ENCODE measurements around the gene ZSWIM3.

DNA sequence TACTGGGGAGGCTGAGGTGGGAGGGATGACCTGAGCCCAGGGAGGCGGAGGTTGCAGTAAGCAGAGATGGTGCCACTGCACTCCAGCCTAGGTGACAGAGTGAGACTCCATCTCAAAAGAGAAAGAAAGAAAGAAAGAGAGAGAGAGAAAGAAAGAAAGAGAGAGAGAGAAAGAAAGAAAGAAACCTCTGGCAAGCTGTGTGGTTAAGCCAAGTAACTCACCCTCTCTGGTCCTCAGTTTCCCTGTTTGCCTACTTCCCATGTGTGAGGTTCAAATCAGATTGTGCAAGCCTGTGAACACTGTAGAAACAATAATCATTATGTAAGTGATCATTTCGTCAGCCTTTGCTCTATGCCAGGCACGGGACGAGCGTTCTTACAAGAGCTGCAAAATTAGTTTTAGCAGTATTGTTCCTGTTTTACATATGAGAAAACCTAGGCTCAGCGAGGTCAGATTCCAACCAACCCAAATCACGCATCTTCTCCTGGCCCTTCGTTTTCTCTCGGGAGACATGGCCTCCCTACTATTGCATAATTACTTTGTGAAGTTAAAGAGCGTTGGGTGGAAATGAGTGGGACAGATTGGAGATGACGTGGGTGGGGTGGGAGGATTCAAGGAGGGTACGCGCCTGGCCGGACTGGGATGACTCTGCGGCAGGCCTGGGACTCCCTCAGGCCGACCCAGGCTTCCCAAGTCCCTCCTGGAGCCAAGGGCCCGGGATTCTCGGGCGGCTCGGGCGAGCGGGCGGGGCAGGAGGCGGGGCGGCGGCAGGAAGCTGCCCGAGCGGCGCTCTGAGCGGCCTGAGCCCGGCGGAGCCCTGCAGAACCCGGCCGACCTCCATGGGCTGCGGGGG is 24.2 kb upstream of the ZSWIM3 start, which contains the start of gene SNX21:
- TF ChIP-seq, protein P1, sequence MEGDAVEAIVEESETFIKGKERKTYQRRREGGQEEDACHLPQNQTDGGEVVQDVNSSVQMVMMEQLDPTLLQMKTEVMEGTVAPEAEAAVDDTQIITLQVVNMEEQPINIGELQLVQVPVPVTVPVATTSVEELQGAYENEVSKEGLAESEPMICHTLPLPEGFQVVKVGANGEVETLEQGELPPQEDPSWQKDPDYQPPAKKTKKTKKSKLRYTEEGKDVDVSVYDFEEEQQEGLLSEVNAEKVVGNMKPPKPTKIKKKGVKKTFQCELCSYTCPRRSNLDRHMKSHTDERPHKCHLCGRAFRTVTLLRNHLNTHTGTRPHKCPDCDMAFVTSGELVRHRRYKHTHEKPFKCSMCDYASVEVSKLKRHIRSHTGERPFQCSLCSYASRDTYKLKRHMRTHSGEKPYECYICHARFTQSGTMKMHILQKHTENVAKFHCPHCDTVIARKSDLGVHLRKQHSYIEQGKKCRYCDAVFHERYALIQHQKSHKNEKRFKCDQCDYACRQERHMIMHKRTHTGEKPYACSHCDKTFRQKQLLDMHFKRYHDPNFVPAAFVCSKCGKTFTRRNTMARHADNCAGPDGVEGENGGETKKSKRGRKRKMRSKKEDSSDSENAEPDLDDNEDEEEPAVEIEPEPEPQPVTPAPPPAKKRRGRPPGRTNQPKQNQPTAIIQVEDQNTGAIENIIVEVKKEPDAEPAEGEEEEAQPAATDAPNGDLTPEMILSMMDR (IDR thresholded peaks at IDR 0.05; ENCODE audit: borderline replicate concordance, extremely low read depth, low read length, poor library complexity, severe bottlenecking): no peak
- TF ChIP-seq EZH2 (IDR thresholded peaks at IDR 0.05; ENCODE audit: borderline replicate concordance, low read depth, low read length, severe bottlenecking): no peak

Data from DND-41 (cell line).